K562 (cell line): ENCODE measurements around the gene SMARCA4. TPM values are rescaled to one million over a fixed set of nuclear protein-coding genes. Genes with fewer than 3 reads are reported as not detected.

ENCODE experiments used
- ATAC-seq: fragments of 200-7000 bp; cut with Tn5 transposase; 3 replicates; pipeline ENCODE4 v1.9.1; 2020; ENCODE audit warnings: moderate library complexity
- BruUV-seq: library from RNA; stranded (reverse); fragments of 400-500 nt; replicated peaks from 2 replicates; lab custom pipeline; 2021; lab: Mats Ljungman, UMichigan
- CTCF ChIA-PET: fragments of 300-600 bp; formaldehyde crosslinking; extraction: SDS; loops from one replicate; lab custom pipeline; 2021; ENCODE audit warnings: low intra/inter-chr PET ratio; lab: Yijun Ruan, JAX
- POLR2A ChIA-PET: fragments of 300-600, 350-650 bp; sonication (Branson Sonifier 250); formaldehyde crosslinking; extraction: SDS; loops from one replicate; lab custom pipeline; 2021; ENCODE audit warnings: antibody characterized with exemption, inconsistent platforms; lab: Yijun Ruan, JAX
- DNase-seq, 4 experiments: peaks; one replicate each; pipeline versions ENCODE4 v3.0.0 to v3.0.0-alpha.2; 2011 to 2018; ENCODE audit warnings: low spot score in 3 of 4, mixed read lengths in 3 of 4; ENCODE audit errors: extremely low read depth in 1 of 4
- FAIRE-seq: peaks from 2 replicates; lab custom pipeline; 2011; peaks lifted over from hg19 to GRCh38; lab: Jason Lieb, UNC
- H2AFZ ChIP-seq: 2 replicates; pipeline ENCODE4 v1.6.0; 2011; ENCODE audit warnings: low read depth, low read length, control low read depth, inconsistent platforms
- H3K27ac ChIP-seq: fragments of 200-600 bp; 3 replicates; pipeline ENCODE4 v1.8.0; 2011; ENCODE audit warnings: low read depth, mild to moderate bottlenecking, control low read depth, inconsistent platforms, low read length, moderate library complexity, mixed read lengths; ENCODE audit errors: extremely low read depth
- H3K27me3 ChIP-seq, 2 experiments: fragments of 300-600 bp in 1 of 2; 2 replicates in 1 of 2; 3 replicates in 1 of 2; pipeline versions ENCODE4 v1.6.0 to v1.8.0; 2011; ENCODE audit warnings: inconsistent platforms in 2 of 2, low read length in 2 of 2, mild to moderate bottlenecking in 1 of 2, mixed read lengths in 1 of 2, moderate library complexity in 1 of 2; ENCODE audit not compliant: control insufficient read depth in 2 of 2, insufficient read depth in 2 of 2
- H3K36me3 ChIP-seq: fragments of 300-600 bp; 3 replicates; pipeline ENCODE4 v1.8.0; 2011; ENCODE audit warnings: mild to moderate bottlenecking, low read length, inconsistent platforms; ENCODE audit not compliant: control insufficient read depth, insufficient read depth
- H3K4me1 ChIP-seq, 2 experiments: fragments of 200-600 bp in 1 of 2; replicated peaks in 1 of 2; 2 replicates in 1 of 2; 3 replicates in 1 of 2; pipeline versions ENCODE4 v1.5.1 to v1.8.0; 2011; ENCODE audit warnings: inconsistent platforms in 2 of 2, low read length in 2 of 2, mild to moderate bottlenecking in 1 of 2, mixed read lengths in 1 of 2, moderate library complexity in 1 of 2; ENCODE audit not compliant: control insufficient read depth in 2 of 2, insufficient read depth in 2 of 2
- H3K4me2 ChIP-seq: 2 replicates; pipeline ENCODE4 v1.6.1; 2011; ENCODE audit warnings: low read length, control low read depth, inconsistent platforms, mixed read lengths; ENCODE audit not compliant: insufficient read depth
- H3K4me3 ChIP-seq: fragments of 200-600 bp; sonication (generic), shearing (Covaris generic); 2 replicates; pipeline ENCODE4 v1.5.1; 2016; ENCODE audit warnings: control low read depth, inconsistent platforms
- H3K79me2 ChIP-seq: fragments of 200-600 bp; 3 replicates; pipeline ENCODE4 v1.8.0; 2011; ENCODE audit warnings: low read length, inconsistent platforms; ENCODE audit not compliant: control insufficient read depth, insufficient read depth
- H3K9ac ChIP-seq, 2 experiments: 2 replicates each; pipeline versions ENCODE4 v1.6.0 to v1.6.1; 2011; ENCODE audit warnings: low read depth in 2 of 2, low read length in 2 of 2, control low read depth in 1 of 2, inconsistent platforms in 1 of 2, mild to moderate bottlenecking in 1 of 2, mixed read lengths in 1 of 2; ENCODE audit not compliant: insufficient read depth in 1 of 2
- H3K9me1 ChIP-seq: one replicate; pipeline ENCODE4 v1.6.0; 2011; ENCODE audit warnings: inconsistent platforms, mild to moderate bottlenecking, low read length, moderate library complexity; ENCODE audit not compliant: control insufficient read depth, insufficient read depth
- H3K9me3 ChIP-seq: replicated peaks from 2 replicates; pipeline ENCODE4 v1.5.1; 2011; ENCODE audit warnings: low read depth, low read length, inconsistent platforms; ENCODE audit not compliant: control insufficient read depth, insufficient read depth
- H4K20me1 ChIP-seq: replicated peaks from 2 replicates; pipeline ENCODE4 v1.6.1; 2011; ENCODE audit warnings: low read length, inconsistent platforms, mixed read lengths; ENCODE audit not compliant: control insufficient read depth, insufficient read depth
- HNRNPH1 ChIP-seq: fragments of 200-400 bp; formaldehyde crosslinking; optimal IDR thresholded peaks from 2 replicates; pipeline ENCODE3; 2017; ENCODE audit warnings: low read depth, mild to moderate bottlenecking, low read length, moderate library complexity
- POLR2G ChIP-seq: fragments of 200-400 bp; formaldehyde crosslinking; IDR thresholded peaks from 2 replicates; pipeline ENCODE4 v1.6.1; 2017; ENCODE audit warnings: low read depth, mild to moderate bottlenecking, antibody characterized with exemption, low read length, moderate library complexity
- RBM22 ChIP-seq: fragments of 200-400 bp; formaldehyde crosslinking; IDR thresholded peaks from 2 replicates; pipeline ENCODE4 v1.6.1; 2018; ENCODE audit warnings: low read length, low read depth; ENCODE audit not compliant: poor library complexity, severe bottlenecking
- SLC30A9 ChIP-seq: fragments of 250-450 bp; sonication (Bioruptor Pico); IDR thresholded peaks from 2 replicates; pipeline ENCODE4 v1.8.0; 2022; ENCODE audit warnings: mild to moderate bottlenecking, moderate library complexity
- WGBS: fragments of 100-300 bp; shearing (Covaris generic); methylation state at CpG from one replicate; pipeline ENCODE4 v1.1.6; 2016; ENCODE audit warnings: low coverage, mixed read lengths; ENCODE audit not compliant: insufficient coverage; ENCODE audit errors: missing lambda C conversion rate; 5-methylcytosine and 5-hydroxymethylcytosine counted together
- in situ Hi-C: fragments of 300-500 bp; cut with MboI; formaldehyde crosslinking; loops from 4 replicates; pipeline ENCODE4 v1.15.0; 2018; ENCODE audit warnings: inconsistent platforms, mixed read lengths
- intact Hi-C: fragments of 100-400 bp; cut with micrococcal nuclease; formaldehyde crosslinking; loops from 2 replicates; pipeline ENCODE4 v1.14.2; 2022
- polyA plus RNA-seq, 8 experiments: library from polyadenylated mRNA; depleted of rRNA in 4 of 8; stranded (reverse) in 5 of 8; unstranded in 3 of 8; fragments of >200 nt; fragmentation: Nextera tagmentation in 2 of 8; fragmentation: Illumina TruSeq in 1 of 8; extraction: Ambion mirVana in 2 of 8; extraction: Trizol in 1 of 8; gene quantifications; 2 replicates each; pipeline versions ENCODE4 v1.2.1 to v1.2.3, GENCODE V29; 2011 to 2014; ENCODE audit warnings: inconsistent platforms in 1 of 8, missing spikeins in 1 of 8
- total RNA-seq, 7 experiments: library from RNA; depleted of rRNA in 6 of 7; stranded (reverse); fragments of >200 nt in 6 of 7; fragmentation: Illumina TruSeq in 2 of 7; extraction: Trizol in 2 of 7; gene quantifications; 2 replicates each; pipeline versions ENCODE4 v1.2.1 to v1.2.3, GENCODE V29; 2011 to 2021; ENCODE audit warnings: low replicate concordance in 1 of 7

Gene SMARCA4
- total and polyA plus RNA-seq, 9 of the 15 experiments (the other 6 are each of a cell fraction or from before 2014, with no cell fraction given) = 19.3 to 207 (median 52.1) TPM

DNA sequence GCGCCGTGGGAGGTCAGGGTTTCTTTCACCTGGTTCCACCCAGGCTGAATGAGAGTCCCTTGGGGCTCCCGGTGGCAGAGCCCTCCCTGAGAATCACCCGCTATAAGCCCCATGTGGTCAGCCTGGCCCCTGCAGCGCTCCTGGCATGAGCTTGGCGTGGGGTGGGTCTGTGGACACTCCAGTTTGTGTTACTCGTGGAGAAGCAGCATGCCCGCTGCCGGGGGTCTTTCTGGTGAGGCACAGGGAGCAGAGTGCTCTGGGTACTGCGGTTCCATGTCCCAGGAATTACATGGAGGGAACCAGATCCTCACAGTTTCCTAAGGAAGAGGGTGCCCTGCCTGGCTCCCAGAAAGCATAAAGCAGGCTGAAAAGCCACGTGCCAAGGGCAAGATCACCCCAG lies 62.2 kb downstream of the SMARCA4 start:
- no TSS peak for BruUV-seq
- H3K4me2 ChIP-seq = no peak overlapping the region
- no peaks in the 10 kb centered on the region for H3K9me1 ChIP-seq
- in situ Hi-C loops = no loop called here
- no peak overlapping the region for H2AFZ ChIP-seq
- H3K27ac ChIP-seq = no peak overlapping the region
- DNase-seq (no peak), ATAC-seq (no peak), FAIRE-seq (no peak)
- CTCF ChIA-PET = interaction anchor here (0.6 kb wide), 1 partner anchor 460 kb away, joined by 3 read pairs; no protein-coding TSS in a partner anchor
- 0 out of 2 replicates have a peak, but pooled peaks have one; percentile 29 for TF ChIP-seq POLR2G
- TF ChIP-seq HNRNPH1 = no peak
- H3K27me3 ChIP-seq = no peaks in the 10 kb centered on the region
- H3K9ac ChIP-seq = no peak overlapping the region
- WGBS = 97% methylated on average over 7 of the region's 11 CpGs
- no peaks in the 10 kb centered on the region for H4K20me1 ChIP-seq
- H3K4me1 ChIP-seq = peaks cover 0 to 2% of the 10 kb centered on the region in 2 experiments; a peak in 1 of 5 replicates
- H3K36me3 ChIP-seq = peaks cover 98% of the 10 kb centered on the region
- no peaks in the 10 kb centered on the region for H3K9me3 ChIP-seq
- H3K4me3 ChIP-seq = no peak overlapping the region
- intact Hi-C loops = no loop called here
- POLR2A ChIA-PET = interaction anchor here (2.1 kb wide), 1 partner anchor 86 kb away, joined by 5 read pairs; no protein-coding TSS in a partner anchor
- no peaks in the 10 kb centered on the region for H3K79me2 ChIP-seq

DNA sequence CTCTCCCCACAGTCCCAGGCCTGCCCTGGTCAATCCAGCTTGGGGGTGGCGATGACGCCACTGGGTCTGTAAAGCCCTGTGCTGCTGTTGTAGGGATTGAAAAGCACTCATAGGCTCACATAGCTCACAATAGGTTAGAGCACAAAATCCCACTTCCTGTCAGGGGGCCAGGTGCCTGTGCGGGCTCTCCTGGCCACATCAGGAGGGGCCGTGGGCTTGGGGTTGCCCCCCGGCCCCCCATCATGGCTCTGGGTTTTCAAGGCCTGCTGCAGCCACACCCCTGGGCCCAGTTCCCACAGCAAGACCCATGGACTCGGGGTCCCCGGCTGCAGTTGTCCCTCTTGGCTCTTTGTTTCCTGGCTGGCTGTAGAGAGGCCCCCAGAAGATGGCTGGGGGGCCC lies 62.9 kb downstream of the SMARCA4 start:
- CTCF ChIA-PET = no interaction called here
- Histone ChIP-seq H3K27me3 (no peaks in the 10 kb centered on the region), H3K9me3 (no peaks in the 10 kb centered on the region), H4K20me1 (no peaks in the 10 kb centered on the region), H2AFZ (no peak overlapping the region), H3K36me3 (peaks cover 98% of the 10 kb centered on the region), H3K4me3 (no peak overlapping the region), H3K9me1 (no peaks in the 10 kb centered on the region), H3K4me2 (no peak overlapping the region), H3K4me1 (no peaks in the 10 kb centered on the region), H3K9ac (peak overlapping the region in 1 of 2 experiments; percentile 42; a peak in 1 of 4 replicates), H3K27ac (no peak overlapping the region), H3K79me2 (no peaks in the 10 kb centered on the region)
- in situ Hi-C loops (no loop called here), intact Hi-C loops (no loop called here)
- POLR2A ChIA-PET = interaction anchor here (1.4 to 2.1 kb wide), 2 partner anchors 13 to 87 kb away, joined by 3 to 5 read pairs; no protein-coding TSS in a partner anchor
- WGBS = 92% methylated on average over 6 of the region's 7 CpGs
- peak; percentile 62 for TF ChIP-seq RBM22
- TF ChIP-seq SLC30A9 = no peak
- BruUV-seq = no TSS peak
- no peak for FAIRE-seq
- no peak for ATAC-seq
- no peak for DNase-seq
